K562 (cell line): Measurements from ENCODE around the gene ZNF487. TPM values are rescaled to one million over a fixed set of nuclear protein-coding genes. Genes with fewer than 3 reads are reported as not detected.

Experiments used
- CBX1 ChIP-seq: sonication (generic); IDR thresholded peaks from 2 replicates; pipeline ENCODE4 v1.6.1; 2016; ENCODE audit warnings: antibody characterized with exemption, low read depth, mild to moderate bottlenecking
- COPS2 ChIP-seq: fragments of 450-650 bp; conservative IDR thresholded peaks from 2 replicates; pipeline ENCODE4 v1.6.1; 2016; ENCODE audit warnings: mild to moderate bottlenecking, moderate library complexity
- ELF4 ChIP-seq: fragments of 450-650 bp; formaldehyde crosslinking; IDR thresholded peaks from 2 replicates; pipeline ENCODE4 v1.4.0; 2022; ENCODE audit warnings: missing genetic modification characterization
- HNRNPK ChIP-seq: fragments of 200-400 bp; formaldehyde crosslinking; IDR thresholded peaks from one replicate; pipeline ENCODE4 v1.6.1; 2018; ENCODE audit warnings: mild to moderate bottlenecking, low read depth, low read length; ENCODE audit not compliant: poor library complexity, severe bottlenecking
- POLR2A ChIP-seq: fragments of 450-650 bp; conservative IDR thresholded peaks from 2 replicates; pipeline ENCODE4 v1.6.1; 2016
- PTRF ChIP-seq: fragments of 450-650 bp; IDR thresholded peaks from 2 replicates; pipeline ENCODE4 v1.6.1; 2016; ENCODE audit warnings: mild to moderate bottlenecking, missing genetic modification characterization, missing compliant biosample characterization
- RBFOX2 ChIP-seq: fragments of 200-400 bp; formaldehyde crosslinking; IDR thresholded peaks from 2 replicates; pipeline ENCODE4 v1.6.1; 2017; ENCODE audit warnings: low read depth, mild to moderate bottlenecking, low read length, moderate library complexity
- SRSF3 ChIP-seq: fragments of 200-400 bp; formaldehyde crosslinking; IDR thresholded peaks from 2 replicates; pipeline ENCODE4 v1.6.1; 2016; ENCODE audit warnings: mild to moderate bottlenecking, low read length, moderate library complexity; ENCODE audit not compliant: insufficient read depth
- ZBED1 ChIP-seq: IDR thresholded peaks from 2 replicates; pipeline ENCODE4 v1.6.1; 2014
- ZNF431 ChIP-seq: sonication (generic); formaldehyde crosslinking; IDR thresholded peaks from 2 replicates; pipeline ENCODE4 v1.8.0; 2022; ENCODE audit warnings: mild to moderate bottlenecking, missing genetic modification reagents
- ZNF717 ChIP-seq: fragments of 250-450 bp; sonication (Bioruptor Pico); IDR thresholded peaks from 2 replicates; pipeline ENCODE4 v1.5.0; 2021
- polyA plus RNA-seq, 8 experiments: library from polyadenylated mRNA; depleted of rRNA in 4 of 8; stranded (reverse) in 5 of 8; unstranded in 3 of 8; fragments of >200 nt; fragmentation: Nextera tagmentation in 2 of 8; fragmentation: Illumina TruSeq in 1 of 8; extraction: Ambion mirVana in 2 of 8; extraction: Trizol in 1 of 8; gene quantifications; 2 replicates each; pipeline versions ENCODE4 v1.2.1 to v1.2.3, GENCODE V29; 2011 to 2014; ENCODE audit warnings: inconsistent platforms in 1 of 8, missing spikeins in 1 of 8
- total RNA-seq, 7 experiments: library from RNA; depleted of rRNA in 6 of 7; stranded (reverse); fragments of >200 nt in 6 of 7; fragmentation: Illumina TruSeq in 2 of 7; extraction: Trizol in 2 of 7; gene quantifications; 2 replicates each; pipeline versions ENCODE4 v1.2.1 to v1.2.3, GENCODE V29; 2011 to 2021; ENCODE audit warnings: low replicate concordance in 1 of 7
- TF ChIP-seq, protein P1 (sequence below): fragments of 200-800 bp; sonication (Bioruptor generic); IDR thresholded peaks from 2 replicates; pipeline ENCODE4 v1.6.1; 2017; ENCODE audit warnings: missing genetic modification characterization, missing compliant biosample characterization
- TF ChIP-seq, protein P2 (sequence below): fragments of 250-450 bp; sonication (Bioruptor Pico); IDR thresholded peaks from 2 replicates; pipeline ENCODE4 v1.5.0; 2020; ENCODE audit warnings: mild to moderate bottlenecking, borderline replicate concordance

Gene ZNF487
- total and polyA plus RNA-seq, 9 of the 15 experiments (the other 6 are each of a cell fraction or from before 2014, with no cell fraction given) = 1.9 to 6.5 (median 4.2) TPM

DNA sequence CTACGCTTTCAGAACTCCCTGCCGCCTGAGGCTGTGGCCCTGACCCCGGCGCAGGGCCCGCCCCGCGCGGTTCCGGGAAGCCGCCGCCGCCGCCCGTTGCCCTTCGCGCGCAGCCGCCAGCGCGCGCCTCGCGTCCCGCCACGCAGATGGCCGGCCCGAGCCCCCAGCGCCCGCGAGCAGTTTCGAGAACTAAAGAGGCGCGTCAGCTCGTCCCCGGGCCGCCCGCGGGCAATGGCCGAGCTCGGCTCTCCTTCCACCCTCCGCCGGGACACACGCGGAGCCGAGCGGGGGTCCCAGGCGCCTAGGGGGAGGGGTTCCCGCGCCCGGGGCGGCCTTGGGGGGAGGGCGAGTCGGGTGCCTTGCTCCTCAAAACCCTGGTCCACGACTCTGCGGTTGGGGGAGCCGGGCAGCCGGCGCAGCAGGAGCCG, 29.7 kb upstream of the ZNF487 start (continued):
- no peak for TF ChIP-seq CBX1
- peak; percentile 58 for TF ChIP-seq HNRNPK
- peak; percentile 88; the same call in 1 of the 2 replicates for TF ChIP-seq RBFOX2
- peak; percentile 61; the same call in 1 of the 2 replicates for TF ChIP-seq ZNF431 (CRISPR knock-in tag)
- TF ChIP-seq, protein P1, sequence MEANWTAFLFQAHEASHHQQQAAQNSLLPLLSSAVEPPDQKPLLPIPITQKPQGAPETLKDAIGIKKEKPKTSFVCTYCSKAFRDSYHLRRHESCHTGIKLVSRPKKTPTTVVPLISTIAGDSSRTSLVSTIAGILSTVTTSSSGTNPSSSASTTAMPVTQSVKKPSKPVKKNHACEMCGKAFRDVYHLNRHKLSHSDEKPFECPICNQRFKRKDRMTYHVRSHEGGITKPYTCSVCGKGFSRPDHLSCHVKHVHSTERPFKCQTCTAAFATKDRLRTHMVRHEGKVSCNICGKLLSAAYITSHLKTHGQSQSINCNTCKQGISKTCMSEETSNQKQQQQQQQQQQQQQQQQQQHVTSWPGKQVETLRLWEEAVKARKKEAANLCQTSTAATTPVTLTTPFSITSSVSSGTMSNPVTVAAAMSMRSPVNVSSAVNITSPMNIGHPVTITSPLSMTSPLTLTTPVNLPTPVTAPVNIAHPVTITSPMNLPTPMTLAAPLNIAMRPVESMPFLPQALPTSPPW (CRISPR knock-in tag) = peak; percentile 62
- TF ChIP-seq ZNF717 = no peak
- TF ChIP-seq COPS2 = no peak
- TF ChIP-seq POLR2A = no peak
- TF ChIP-seq SRSF3 = peak; percentile 58; the same call in 1 of the 2 replicates
- no peak for TF ChIP-seq PTRF (tag)
- no peak for TF ChIP-seq ELF4 (CRISPR knock-in tag)
- no peak for TF ChIP-seq ZBED1
- TF ChIP-seq, protein P2, sequence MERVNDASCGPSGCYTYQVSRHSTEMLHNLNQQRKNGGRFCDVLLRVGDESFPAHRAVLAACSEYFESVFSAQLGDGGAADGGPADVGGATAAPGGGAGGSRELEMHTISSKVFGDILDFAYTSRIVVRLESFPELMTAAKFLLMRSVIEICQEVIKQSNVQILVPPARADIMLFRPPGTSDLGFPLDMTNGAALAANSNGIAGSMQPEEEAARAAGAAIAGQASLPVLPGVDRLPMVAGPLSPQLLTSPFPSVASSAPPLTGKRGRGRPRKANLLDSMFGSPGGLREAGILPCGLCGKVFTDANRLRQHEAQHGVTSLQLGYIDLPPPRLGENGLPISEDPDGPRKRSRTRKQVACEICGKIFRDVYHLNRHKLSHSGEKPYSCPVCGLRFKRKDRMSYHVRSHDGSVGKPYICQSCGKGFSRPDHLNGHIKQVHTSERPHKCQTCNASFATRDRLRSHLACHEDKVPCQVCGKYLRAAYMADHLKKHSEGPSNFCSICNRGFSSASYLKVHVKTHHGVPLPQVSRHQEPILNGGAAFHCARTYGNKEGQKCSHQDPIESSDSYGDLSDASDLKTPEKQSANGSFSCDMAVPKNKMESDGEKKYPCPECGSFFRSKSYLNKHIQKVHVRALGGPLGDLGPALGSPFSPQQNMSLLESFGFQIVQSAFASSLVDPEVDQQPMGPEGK (CRISPR knock-in tag) = peak; percentile 30; the same call in 1 of the 2 replicates
